SHP77 (cell line): ENCODE results near the gene ATP5PO.

Experiments
- DNase-seq, 2 experiments: peaks; one replicate each; lab custom pipeline; 2025; lab: John Stamatoyannopoulos, UW

ATP5PO gene

GRCh38 chr21:33915368-33916199, at the start of gene ATP5PO:
TSS of gene ATP5PO (minus strand) at chr21:33915804. CDS start at chr21:33915763, 41 bp downstream.
- DNase-seq = peak; percentile 96 to 99

- no peak for DNase-seq
These were observed 49.2 kb upstream of the ATP5PO start for GRCh38 chr21:33964706-33965325.

GRCh38 chr21:33963848-33964555, 48.4 kb upstream of the ATP5PO start:
- DNase-seq = no peak

- no peak for DNase-seq
These were observed 46.7 kb upstream of the ATP5PO start for GRCh38 chr21:33962290-33962689.

- DNase-seq = no peak
These were observed 45.5 kb upstream of the ATP5PO start for GRCh38 chr21:33961061-33961460.

GRCh38 chr21:33959680-33960079, 44.1 kb upstream of the ATP5PO start:
- DNase-seq = no peak

GRCh38 chr21:33954395-33954794, 38.8 kb upstream of the ATP5PO start:
- no peak for DNase-seq

GRCh38 chr21:33951276-33952178, 35.9 kb upstream of the ATP5PO start:
- no peak for DNase-seq

- DNase-seq = no peak
These were observed 35.0 kb upstream of the ATP5PO start for GRCh38 chr21:33950431-33951079.

- DNase-seq = no peak
These were observed 34.2 kb upstream of the ATP5PO start for GRCh38 chr21:33949516-33950430.

GRCh38 chr21:33948951-33949444, 33.4 kb upstream of the ATP5PO start:
- DNase-seq = no peak

GRCh38 chr21:33948096-33948950, 32.7 kb upstream of the ATP5PO start:
- DNase-seq = peak; percentile 72 to 83

- DNase-seq = peak; percentile 72
These were observed 32.0 kb upstream of the ATP5PO start for GRCh38 chr21:33947451-33948095.

GRCh38 chr21:33945652-33946270, 30.2 kb upstream of the ATP5PO start:
- DNase-seq = no peak

GRCh38 chr21:33944185-33944763, 28.7 kb upstream of the ATP5PO start:
- no peak for DNase-seq

- no peak for DNase-seq
These were observed 27.7 kb upstream of the ATP5PO start for GRCh38 chr21:33943293-33943692.

- no peak for DNase-seq
These were observed 26.8 kb upstream of the ATP5PO start for GRCh38 chr21:33942426-33942825.

GRCh38 chr21:33940881-33941245, 25.3 kb upstream of the ATP5PO start:
- no peak for DNase-seq
